ENCODE data around the gene CCNY.
A peak's percentile ranks its signal among the peaks of the same experiment; 100 is the strongest.
"Not testable (repeated sequence)": the region's sequence is repeated elsewhere in the genome, so short reads cannot be mapped to it uniquely, and the experiment has no call there.

CCNY gene

GRCh38 chr10:35335133-35336083 lies 901 bp upstream of the CCNY start:
- no peak for DNase-seq

GRCh38 chr10:35336921-35337823 lies 863 bp downstream of the CCNY start:
- DNase-seq = peak; percentile 42

GRCh38 chr10:35339942-35340341 lies 3.6 kb downstream of the CCNY start:
- DNase-seq = no peak

- no peak for DNase-seq
Measured at GRCh38 chr10:35340975-35341374, 4.7 kb downstream of the CCNY start.

- DNase-seq = no peak
Measured at GRCh38 chr10:35341521-35341920, 5.2 kb downstream of the CCNY start.

- no peak for DNase-seq
Measured at GRCh38 chr10:35342183-35342753, 6.0 kb downstream of the CCNY start.

GRCh38 chr10:35343739-35344138 lies 7.4 kb downstream of the CCNY start:
- no peak for DNase-seq

DNA sequence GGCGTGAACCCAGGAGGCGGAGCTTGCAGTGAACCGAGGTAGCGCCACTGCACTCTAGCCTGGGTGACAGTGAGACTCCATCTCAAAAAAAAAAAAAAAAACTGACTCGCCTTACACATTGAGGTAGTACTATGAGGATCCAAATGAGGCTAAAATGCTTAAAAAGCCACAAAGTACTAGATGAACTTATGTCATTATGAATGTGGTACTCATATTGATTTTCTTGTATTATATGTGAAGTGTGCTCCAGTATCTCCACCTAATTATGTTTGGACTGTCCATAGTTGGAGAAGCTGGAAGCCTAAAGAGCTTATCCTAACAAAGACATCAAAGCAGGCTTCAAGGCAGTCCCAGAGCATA lies 9.1 kb downstream of the CCNY start:
- DNase-seq = no peak

- DNase-seq = no peak
Measured at GRCh38 chr10:35346248-35346647, 9.9 kb downstream of the CCNY start.

DNA sequence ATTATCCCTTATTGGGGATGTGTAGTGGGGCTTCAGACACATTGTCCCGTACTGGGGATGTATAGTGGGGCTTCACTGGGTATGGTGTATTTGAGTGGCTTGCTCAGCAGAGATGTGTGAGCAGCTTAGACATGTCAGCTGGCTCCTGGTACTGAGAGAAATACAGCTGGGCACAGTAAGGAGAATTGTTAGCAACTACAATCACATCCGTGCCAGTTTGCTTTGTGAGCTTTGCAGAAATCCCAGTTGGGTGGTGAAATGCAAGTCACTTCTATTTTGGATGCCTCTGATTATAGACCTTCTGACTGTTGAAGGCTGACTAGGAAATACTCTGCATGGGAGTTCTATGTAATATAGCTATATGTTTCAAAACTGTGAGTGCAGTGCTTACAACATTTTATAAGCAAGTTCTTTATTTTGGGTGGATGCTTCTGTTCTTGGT lies 10.8 kb downstream of the CCNY start:
- no peak for DNase-seq

DNA sequence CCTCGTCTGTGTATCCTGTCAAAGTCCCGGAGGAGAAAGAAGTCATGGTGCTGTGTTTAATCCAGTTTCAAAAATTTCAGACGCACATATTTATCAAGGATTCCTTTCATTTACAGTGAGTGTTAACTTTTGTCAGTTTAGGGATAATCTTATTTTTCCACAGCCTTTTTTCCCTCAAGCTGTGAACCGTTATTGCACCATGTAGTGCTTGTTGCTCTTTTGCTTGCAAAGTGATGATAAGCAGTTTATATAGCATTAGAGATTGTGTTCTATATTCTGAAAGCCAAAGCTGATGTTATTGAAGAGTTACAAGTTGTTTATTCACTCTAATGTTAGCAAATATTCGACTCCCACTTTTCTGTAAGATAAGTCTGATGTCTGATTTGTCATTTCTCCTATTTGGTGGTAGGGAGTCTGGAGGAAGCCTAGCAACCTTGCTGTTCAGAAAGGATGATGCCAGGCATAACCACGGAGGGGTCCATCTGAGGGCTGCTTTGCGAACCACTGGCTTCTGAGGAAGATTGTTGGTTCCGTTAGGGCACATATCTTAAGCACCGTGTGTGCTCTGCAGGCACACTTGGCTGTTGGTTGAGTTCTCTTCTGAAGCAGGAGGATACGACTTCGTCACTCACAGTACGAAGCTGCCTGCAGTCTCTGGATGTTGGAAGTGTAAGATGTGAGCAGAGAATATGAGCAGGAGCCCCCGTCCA lies 11.7 kb downstream of the CCNY start:
- DNase-seq = no peak

GRCh38 chr10:35348609-35349388 lies 12.5 kb downstream of the CCNY start:
- no peak for DNase-seq

DNA sequence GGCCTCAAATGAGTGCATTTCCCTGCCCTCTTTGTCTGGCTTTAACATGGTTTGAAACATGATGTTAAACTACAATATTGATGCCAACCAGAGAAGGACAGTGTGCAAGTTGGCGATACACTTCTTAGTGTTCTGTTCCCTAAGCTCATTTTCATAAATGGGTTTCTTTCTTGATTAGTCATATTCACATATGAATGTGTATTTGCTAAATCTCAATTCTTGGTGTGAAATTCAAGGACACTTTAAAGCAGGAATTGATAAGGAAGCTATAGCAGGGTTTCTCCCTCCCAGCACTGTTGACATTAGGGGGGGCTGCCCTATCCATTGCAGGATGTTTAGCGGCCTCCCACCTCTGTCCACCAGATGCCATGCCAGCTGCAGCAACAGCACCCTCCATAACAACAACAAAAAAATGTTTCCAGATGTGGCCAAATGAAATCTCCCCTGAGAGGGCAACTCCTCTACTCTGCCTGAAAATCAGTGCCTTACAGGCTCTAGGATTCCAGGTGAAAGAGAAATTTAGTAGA lies 13.1 kb downstream of the CCNY start:
- DNase-seq = no peak

- no peak for DNase-seq
Measured at GRCh38 chr10:35351021-35351420, 14.7 kb downstream of the CCNY start.

DNA sequence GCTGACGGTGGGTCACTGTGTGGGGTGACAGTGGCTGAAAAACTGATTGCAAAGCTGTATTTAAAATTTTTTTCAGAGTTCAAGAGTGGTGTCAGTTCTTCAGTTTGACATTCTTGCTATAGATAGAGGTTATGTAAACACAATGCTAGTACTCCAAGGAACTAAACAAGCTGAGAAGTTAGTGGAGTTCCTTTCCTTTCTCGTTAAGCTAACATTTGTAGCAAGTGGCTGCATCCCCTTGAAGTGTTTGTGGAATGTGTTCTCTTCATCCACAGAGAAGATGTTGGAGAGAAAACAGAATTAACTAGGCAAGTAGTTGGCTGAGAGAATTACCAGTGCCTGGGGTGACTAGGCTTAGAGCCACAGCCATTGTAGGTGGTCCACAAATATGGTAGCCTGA lies 15.8 kb downstream of the CCNY start:
- no peak for DNase-seq

- no peak for DNase-seq
Measured at GRCh38 chr10:35352512-35352911, 16.2 kb downstream of the CCNY start.

- DNase-seq = no peak
Measured at GRCh38 chr10:35353395-35353794, 17.1 kb downstream of the CCNY start.

DNA sequence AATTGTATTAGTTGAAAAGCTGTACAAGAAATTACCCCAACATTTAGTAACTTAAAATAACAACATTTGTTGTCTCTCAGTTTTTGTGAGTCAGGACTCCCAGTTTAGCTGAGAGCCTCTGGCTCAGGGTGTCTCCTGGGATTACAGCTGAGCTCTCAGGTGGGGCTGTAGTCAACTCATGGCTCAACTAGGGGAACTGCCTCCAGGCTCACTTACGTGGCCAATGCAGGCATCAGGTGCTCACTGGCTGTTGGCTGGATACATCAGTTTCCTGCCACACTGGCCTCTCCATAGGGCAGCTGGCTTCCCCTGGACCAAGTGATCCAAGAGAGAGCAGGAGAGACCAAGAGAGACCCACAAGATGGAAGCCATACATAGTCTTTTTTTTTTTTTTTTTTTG lies 17.5 kb downstream of the CCNY start:
- DNase-seq = no peak

DNA sequence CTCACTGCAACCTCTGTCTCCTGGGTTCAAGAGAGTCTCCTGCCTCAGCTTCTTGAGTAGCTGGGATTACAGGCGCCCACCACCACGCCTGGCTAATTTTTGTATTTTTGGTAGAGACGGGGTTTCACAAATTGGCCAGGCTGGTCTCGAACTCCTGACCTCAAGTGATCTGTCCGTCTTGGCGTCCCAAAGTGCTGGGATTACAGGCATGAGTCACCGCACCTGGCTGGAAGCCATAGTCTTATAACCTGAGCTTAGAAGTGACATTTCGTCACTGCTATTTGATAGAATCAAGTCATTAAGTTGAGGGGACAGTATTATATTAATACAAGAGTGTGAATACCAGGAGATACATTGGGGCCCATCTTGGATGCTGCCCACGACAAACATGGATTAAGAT lies 17.9 kb downstream of the CCNY start:
- DNase-seq = not testable (repeated sequence)

- DNase-seq = no peak
Measured at GRCh38 chr10:35355971-35356724, 19.8 kb downstream of the CCNY start.

DNA sequence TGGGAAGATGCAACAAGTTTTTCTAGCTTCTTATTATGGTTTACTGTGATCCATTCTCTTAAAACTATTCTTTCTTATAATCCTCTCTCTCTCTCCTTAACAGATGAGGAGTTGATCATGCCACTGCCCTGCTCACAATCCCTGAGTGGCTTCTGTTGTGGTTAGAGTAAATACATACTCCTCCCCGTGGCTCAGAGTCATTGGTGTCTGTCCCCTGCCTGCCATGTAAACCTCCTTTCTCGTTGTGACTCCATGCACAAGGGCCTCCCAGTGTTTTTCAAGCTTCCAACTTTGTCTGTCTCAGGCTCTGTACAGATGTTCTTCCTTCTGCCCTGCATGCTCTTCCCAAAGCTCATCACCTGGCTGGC lies 20.4 kb downstream of the CCNY start:
- DNase-seq = no peak
